Measurements from ENCODE around the gene GRXCR2.
"Not testable (repeated sequence)": the region's sequence is repeated elsewhere in the genome, so short reads cannot be mapped to it uniquely, and the experiment has no call there.

GRXCR2 gene, protein sequence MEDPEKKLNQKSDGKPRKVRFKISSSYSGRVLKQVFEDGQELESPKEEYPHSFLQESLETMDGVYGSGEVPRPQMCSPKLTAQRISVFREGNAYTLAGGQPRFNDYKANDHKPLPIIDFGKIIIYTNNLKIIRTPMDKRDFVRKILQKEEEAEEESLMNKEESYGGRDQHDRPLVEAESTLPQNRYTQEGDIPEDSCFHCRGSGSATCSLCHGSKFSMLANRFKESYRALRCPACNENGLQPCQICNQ

DNA sequence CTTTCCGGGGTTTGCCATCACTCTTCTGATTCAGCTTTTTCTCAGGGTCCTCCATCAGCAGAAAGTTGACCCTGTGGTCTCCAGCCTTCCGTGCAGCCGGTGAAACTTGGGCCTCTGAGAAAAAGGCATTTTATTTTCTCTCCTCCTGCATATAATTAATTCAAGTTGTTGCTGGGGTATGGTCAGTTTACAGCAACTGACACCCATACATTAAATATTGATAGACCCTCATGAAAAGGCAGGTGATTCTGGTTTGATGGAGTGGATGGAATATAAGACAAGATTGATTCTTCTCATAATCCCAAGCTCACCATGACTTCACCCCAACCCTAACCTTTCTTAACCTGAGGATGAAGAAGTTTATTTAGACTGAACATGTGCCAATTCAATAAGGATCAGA lies at the start of gene GRXCR2:
TSS of gene GRXCR2 (minus strand) at position 101 of the 400 bp plus-strand sequence. CDS start at position 55, 46 bp downstream.
- DNase-seq = no peak

DNA sequence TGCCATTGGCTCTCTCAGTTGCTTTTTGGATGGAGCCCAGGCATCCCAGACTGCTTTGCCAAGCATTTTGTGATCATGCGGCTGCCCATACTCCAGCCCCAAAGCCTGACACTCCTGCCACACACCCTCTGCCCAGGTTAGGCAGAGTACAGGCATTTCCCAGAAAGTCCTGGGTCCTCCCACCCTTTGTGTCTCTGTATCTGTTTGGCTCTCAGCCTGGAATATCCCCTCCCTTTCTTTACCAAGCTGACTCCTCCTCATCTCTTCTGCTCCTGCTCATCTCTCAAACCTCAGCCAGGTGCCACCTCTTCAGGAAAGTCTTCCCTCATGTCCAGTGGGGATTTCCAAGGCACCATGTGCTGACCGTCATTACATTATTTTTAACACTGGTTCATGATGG lies 49.2 kb upstream of the GRXCR2 start:
- DNase-seq = no peak

DNA sequence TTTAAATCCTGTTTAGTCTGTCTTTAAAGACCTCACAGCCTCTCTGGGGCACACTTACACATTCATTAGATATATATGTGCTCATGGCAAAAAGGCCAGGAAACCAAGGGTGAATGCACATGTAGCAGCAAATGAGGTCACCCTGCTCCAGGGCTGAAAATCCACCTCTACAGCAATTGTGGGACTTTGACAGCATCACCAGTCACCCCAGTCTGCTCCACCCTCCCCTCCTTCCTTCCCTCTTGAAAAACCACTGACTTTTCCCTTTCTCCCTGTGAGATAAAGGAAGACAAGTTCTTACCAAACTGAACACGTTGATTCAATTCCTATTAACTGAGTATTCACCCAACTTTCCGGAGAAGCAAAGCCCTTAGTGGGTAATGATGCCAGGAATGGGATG lies 48.4 kb upstream of the GRXCR2 start:
- DNase-seq = no peak

GRCh38 chr5:145920542-145921210 lies 47.9 kb upstream of the GRXCR2 start:
- DNase-seq = no peak

GRCh38 chr5:145919413-145919812 lies 46.6 kb upstream of the GRXCR2 start:
- DNase-seq = no peak

- no peak for DNase-seq
Observed at GRCh38 chr5:145918397-145918796, 45.6 kb upstream of the GRXCR2 start.

DNA sequence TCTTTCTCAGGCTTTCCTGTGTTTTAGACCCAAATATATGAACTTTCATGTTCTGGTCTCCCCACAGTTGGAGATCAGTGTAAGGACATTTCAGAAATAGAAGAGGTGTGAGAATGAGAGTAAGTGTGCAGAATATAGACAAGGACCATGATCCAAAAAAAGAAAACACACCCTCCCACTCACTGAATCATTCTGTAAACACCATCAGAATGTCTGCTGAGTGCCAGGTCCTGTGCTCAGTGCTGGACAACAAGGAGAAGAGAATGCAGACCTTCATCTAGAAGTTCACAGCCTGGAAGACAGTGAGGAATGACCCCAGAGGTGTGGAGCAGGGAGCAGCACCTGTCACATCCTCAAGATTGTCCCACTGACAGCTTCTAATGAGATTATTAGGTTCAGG lies 44.5 kb upstream of the GRXCR2 start:
- DNase-seq = no peak

- DNase-seq = no peak
Observed at GRCh38 chr5:145915970-145916638, 43.3 kb upstream of the GRXCR2 start.

DNA sequence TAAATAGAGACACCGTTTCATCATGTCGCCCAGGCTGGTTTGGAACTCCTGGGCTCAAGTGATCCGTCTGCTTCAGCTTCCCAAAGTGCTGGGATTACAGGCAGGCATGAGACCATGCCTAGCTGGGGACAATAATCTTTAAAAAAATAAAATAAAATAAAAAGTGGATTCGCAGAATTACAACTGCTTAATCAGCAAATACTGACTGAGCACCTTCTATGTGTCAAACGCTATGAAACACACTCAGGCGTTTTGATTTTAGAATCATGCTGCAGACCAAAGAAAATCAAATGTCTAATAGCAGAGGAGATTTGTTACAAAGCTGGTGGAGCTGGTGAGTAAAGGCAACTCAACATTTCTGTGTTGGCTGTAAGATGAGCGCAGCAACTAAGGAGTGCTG lies 40.9 kb upstream of the GRXCR2 start:
- no peak for DNase-seq

GRCh38 chr5:145912594-145912993 lies 39.8 kb upstream of the GRXCR2 start:
- no peak for DNase-seq

DNA sequence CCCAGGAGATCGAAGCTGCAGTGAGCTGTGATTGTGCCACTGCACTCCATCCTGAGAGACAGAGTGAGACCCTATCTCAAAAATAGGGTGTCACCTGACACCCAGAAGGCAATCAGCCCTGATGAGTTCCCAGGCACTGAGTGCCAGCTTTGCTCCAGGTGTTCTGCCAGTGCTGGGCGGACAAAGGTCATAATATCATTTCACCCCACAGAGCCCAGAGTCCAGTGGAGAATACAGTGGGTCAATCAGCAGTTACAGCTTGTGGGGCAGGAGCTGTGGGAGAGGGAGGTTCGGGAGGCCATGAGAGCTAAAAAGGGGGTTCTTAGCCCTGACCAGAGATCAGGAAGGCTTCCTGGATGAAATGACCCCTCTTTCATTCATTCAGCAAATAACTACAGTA lies 39.2 kb upstream of the GRXCR2 start:
- no peak for DNase-seq

DNA sequence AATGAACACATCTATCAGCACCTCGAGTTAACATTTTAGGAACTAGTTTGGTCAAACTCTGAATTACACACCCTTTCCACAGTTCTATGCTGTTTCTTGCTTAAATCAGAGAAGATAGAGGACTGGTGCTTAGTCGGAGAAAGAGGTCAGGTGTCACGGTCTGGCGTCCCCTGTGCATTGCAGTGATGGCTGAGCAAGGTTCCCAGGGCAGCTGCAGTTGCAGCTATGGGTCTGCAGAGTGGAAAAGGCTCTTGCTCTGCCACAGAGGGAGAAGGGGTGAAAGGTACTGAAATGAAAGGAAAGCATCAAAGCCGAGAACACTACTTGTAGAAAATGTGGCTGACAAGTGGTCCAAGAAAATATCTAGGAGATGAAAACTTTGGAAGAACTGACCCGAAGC lies 38.4 kb upstream of the GRXCR2 start:
- DNase-seq = no peak

- DNase-seq = no peak
Observed at GRCh38 chr5:145908206-145908960, 35.6 kb upstream of the GRXCR2 start.

GRCh38 chr5:145906401-145906800 lies 33.6 kb upstream of the GRXCR2 start:
- DNase-seq = no peak

- no peak for DNase-seq
Observed at GRCh38 chr5:145904743-145905142, 31.9 kb upstream of the GRXCR2 start.

GRCh38 chr5:145903867-145904266 lies 31.1 kb upstream of the GRXCR2 start:
- no peak for DNase-seq

DNA sequence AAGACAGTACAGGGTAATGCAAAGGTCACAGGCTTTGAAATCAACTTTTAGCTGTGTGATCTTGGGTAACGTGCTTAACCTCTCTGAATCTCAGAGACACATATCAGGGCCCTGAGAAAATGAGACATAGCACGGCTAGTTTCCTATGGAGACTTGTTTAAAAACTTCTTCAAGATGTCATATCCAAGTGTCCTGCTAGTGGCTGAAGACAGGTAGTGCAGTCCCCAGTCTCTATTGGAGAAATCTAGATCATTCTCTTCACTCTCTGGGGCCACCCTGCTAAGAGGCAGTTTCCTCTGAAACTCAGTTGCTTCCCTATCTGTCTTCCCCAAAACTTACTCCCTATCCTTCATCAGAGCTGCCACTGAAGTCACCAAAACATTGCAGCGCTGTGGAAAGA lies 30.3 kb upstream of the GRXCR2 start:
- no peak for DNase-seq

DNA sequence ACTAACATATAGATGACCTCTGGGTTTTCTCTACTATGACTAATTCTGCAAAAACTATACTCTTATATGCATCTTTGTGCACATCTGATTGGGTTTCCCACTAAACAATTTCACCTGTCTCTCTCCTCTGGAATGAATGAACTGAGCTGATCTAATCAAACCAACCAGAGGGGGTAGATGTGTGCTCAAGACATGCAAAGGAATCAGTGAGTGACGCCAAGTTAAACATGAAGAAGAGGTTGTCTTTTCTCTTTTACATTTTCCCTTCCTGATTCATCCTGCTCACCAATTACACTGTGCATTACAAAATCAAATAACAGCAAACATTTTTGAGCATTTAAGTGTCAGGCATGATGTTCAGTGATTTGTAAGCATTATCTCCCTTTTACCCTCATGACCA lies 29.6 kb upstream of the GRXCR2 start:
- no peak for DNase-seq

GRCh38 chr5:145898171-145898570 lies 25.4 kb upstream of the GRXCR2 start:
- peak in 1 of 2 experiments; percentile 50 for DNase-seq

DNA sequence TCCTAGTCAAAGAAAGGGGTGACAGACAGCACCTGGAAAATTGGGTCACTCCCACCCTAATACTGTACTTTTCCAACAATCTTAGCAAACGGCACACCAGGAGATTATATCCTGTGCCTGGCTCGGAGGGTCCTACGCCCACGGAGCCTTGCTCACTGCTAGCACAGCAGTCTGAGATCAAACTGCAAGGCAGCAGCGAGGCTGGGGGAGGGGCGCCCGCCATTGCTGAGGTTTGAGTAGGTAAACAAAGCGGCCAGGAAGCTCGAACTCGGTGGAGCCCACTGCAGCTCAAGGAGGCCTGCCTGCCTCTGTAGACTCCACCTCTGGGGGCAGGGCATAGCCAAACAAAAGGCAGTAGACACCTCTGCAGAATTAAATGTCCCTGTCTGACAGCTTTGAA lies 18.6 kb upstream of the GRXCR2 start:
- not testable (repeated sequence) for DNase-seq

DNA sequence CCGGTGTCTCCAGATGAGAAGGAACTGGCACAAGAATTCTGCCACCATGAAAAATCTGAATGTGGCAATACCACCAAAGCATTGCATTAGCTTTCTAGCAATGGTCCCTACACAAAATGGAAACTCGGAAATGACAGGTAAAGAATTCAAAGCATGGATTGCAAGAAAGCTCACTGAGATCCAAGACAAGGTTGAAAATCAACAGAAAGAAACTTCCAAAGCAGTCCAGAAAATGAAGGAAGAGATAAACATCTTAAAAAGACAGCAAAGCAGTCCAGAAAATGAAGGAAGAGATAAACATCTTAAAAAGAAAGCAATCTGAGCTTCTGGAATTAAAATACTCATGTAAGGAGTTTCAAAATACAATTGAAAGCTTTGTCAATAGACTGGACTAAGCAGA lies 16.8 kb upstream of the GRXCR2 start:
- no peak for DNase-seq

DNA sequence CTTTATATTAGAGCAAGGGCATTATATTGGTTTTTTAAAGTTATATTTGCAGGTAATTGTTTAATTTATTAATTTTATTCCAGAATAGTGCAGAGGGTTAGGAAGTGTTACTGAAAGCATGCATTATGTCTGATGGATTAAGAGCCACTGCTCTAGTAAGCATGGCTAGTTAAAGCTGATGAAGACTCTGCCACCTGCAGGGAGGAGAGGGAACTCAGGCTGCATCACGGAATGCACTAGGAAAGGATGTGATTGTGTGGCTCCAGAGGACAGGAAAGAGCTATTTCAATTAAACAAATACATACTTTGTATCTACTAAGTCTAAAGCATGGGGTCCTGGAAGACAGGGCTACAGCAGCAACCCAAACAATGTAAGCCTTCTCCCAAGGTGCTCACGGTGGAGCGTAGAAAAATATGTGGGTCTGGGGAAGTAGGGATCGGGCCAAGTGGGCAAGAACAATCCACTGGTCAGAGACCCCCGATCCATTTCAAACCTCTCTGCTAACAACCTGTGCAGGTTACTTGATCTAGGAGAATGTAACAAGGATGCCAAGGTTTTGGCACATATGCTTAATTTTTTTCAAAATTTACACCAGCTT lies 15.3 kb upstream of the GRXCR2 start:
- peak in 1 of 2 experiments; percentile 48 for DNase-seq

DNA sequence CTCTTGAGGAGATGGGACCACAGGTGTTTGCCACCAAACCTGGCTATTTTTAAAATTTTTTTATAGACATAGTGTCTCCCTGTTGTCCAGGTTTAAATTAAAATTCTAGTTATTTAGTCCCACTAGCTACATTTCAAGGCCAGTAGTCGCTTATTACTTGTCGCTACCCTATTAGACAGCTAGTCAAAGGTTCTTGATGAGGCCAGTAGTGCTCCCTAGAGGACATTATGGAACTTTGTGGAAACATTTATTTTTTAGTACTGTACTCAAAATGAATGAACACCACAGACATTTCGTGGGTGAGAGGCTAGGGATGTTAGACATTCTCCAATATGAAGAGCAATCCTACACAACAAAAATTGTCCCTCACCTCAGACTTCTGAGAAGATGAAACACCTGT lies 14.4 kb upstream of the GRXCR2 start:
- peak in 1 of 2 experiments; percentile 5 for DNase-seq
